Measurements from ENCODE around the gene TEK. TPM values are rescaled to one million over a fixed set of nuclear protein-coding genes. Genes with fewer than 3 reads are reported as not detected.
A peak's percentile ranks its signal among the peaks of the same experiment; 100 is the strongest.

The TEK gene
- total and polyA plus RNA-seq, 10 of the 15 experiments (the other 5 are each of a cell fraction or from before 2014, with no cell fraction given): not detected

DNA sequence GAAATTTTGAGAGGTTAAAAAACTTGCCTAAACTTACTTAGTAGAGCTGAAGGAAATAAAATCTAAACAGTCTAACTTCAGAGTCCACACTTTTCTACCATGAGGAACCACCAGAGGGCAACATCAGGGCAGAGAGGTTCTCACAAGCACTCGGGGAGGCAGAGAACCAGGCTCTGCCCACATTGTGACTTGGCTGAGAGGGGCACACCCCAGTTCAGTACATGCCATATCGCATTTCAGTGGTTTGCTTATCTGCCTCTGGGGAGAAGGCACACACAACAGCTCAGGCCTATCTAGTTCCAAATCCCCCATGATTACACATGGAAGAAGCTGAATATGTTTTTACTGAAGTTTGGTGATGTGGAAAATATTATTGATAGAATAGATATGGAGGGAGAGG lies 138.7 kb downstream of the TEK start:
- 0% methylated on average over 2 of the region's 2 CpGs for WGBS (ENCODE audit: insufficient coverage, insufficient replicate concordance, low lambda C conversion rate, missing lambda C conversion rate)
- ATAC-seq: peak; percentile 91
- in situ Hi-C loops (cut with MboI): no loop called here

More for the DNA sequence above, 138.7 kb downstream of the TEK start:
- H3K9me3 ChIP-seq (replicated peaks; ENCODE audit: control insufficient read depth, insufficient read depth, low read length): no peaks in the 10 kb centered on the region
- H3K4me3 ChIP-seq: no peak overlapping the region
- intact Hi-C loops (cut with micrococcal nuclease; ENCODE audit: unreplicated experiment): loop anchor here (2.0 to 5.0 kb wide), 2 partner anchors 29 to 300 kb away; no protein-coding TSS in a partner anchor
- no peaks in the 10 kb centered on the region for H3K79me2 ChIP-seq (ENCODE audit: control insufficient read depth, insufficient read depth, low read length)
- ChIA-PET POLR2A (no interaction called here), SMC1A (ENCODE audit: uncharacterized antibody, unreplicated experiment) (interaction anchor here (1.0 kb wide), 1 partner anchor 292 kb away, joined by 4 read pairs; no protein-coding TSS in a partner anchor), CTCF (interaction anchor here (0.7 to 2.1 kb wide), 11 partner anchors 9 to 300 kb away, joined by 3 to 14 read pairs (median 4); no protein-coding TSS in a partner anchor), RAD21 (ENCODE audit: unreplicated experiment) (interaction anchor here (1.1 to 2.0 kb wide), 2 partner anchors 24 to 29 kb away, joined by 3 to 8 read pairs; no protein-coding TSS in a partner anchor)
- no peak overlapping the region for H3K9ac ChIP-seq (ENCODE audit: control insufficient read depth, insufficient read depth, low read length)
- FAIRE-seq (no peak), DNase-seq (ENCODE audit: low read depth, low spot score) (no peak)
- no peaks in the 10 kb centered on the region for H3K4me1 ChIP-seq (ENCODE audit: control insufficient read depth, insufficient read depth, low read length)
- no peak overlapping the region for H3K4me2 ChIP-seq (ENCODE audit: control insufficient read depth, insufficient read depth)
- no peak overlapping the region for H3K27ac ChIP-seq (ENCODE audit: control insufficient read depth, insufficient read depth)
- no TSS peak for BruUV-seq (replicated peaks)
- TF ChIP-seq RAD21 (IDR thresholded peaks at IDR 0.05; ENCODE audit: insufficient read depth, low read depth, low read length): 0 out of 2 replicates have a peak, but pooled peaks have one; percentile 28
- TF ChIP-seq, protein P1, sequence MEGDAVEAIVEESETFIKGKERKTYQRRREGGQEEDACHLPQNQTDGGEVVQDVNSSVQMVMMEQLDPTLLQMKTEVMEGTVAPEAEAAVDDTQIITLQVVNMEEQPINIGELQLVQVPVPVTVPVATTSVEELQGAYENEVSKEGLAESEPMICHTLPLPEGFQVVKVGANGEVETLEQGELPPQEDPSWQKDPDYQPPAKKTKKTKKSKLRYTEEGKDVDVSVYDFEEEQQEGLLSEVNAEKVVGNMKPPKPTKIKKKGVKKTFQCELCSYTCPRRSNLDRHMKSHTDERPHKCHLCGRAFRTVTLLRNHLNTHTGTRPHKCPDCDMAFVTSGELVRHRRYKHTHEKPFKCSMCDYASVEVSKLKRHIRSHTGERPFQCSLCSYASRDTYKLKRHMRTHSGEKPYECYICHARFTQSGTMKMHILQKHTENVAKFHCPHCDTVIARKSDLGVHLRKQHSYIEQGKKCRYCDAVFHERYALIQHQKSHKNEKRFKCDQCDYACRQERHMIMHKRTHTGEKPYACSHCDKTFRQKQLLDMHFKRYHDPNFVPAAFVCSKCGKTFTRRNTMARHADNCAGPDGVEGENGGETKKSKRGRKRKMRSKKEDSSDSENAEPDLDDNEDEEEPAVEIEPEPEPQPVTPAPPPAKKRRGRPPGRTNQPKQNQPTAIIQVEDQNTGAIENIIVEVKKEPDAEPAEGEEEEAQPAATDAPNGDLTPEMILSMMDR (IDR thresholded peaks at IDR 0.05 in 2 of 3, conservative IDR thresholded peaks at IDR 0.05 in 1 of 3; ENCODE audit: control insufficient read depth in 2 of 3, extremely low read depth in 1 of 3, insufficient read depth in 1 of 3, low read depth in 3 of 3, low read length in 3 of 3): peak; percentile 46 to 69 (median 65); a peak in 5 of 6 replicates
- peak; percentile 49; the same call in 1 of the 2 replicates for TF ChIP-seq SMC3 (IDR thresholded peaks at IDR 0.05; ENCODE audit: borderline replicate concordance, low read length)
- TF ChIP-seq, protein P2, sequence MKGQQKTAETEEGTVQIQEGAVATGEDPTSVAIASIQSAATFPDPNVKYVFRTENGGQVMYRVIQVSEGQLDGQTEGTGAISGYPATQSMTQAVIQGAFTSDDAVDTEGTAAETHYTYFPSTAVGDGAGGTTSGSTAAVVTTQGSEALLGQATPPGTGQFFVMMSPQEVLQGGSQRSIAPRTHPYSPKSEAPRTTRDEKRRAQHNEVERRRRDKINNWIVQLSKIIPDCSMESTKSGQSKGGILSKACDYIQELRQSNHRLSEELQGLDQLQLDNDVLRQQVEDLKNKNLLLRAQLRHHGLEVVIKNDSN (IDR thresholded peaks at IDR 0.05; ENCODE audit: borderline replicate concordance, extremely low read length, insufficient read depth, low read depth, low read length): no peak
- no peak for TF ChIP-seq ATF7 (IDR thresholded peaks at IDR 0.05; ENCODE audit: low read depth)
- H3K27me3 ChIP-seq (replicated peaks in 1 of 2; ENCODE audit: control insufficient read depth in 2 of 2, insufficient read depth in 2 of 2, low read length in 1 of 2): no peaks in the 10 kb centered on the region
- H4K20me1 ChIP-seq (ENCODE audit: control insufficient read depth, insufficient read depth): no peaks in the 10 kb centered on the region
- H2AFZ ChIP-seq (ENCODE audit: control insufficient read depth, low read depth, low read length): no peak overlapping the region
- no peaks in the 10 kb centered on the region for H3K36me3 ChIP-seq (ENCODE audit: control insufficient read depth in 2 of 2, insufficient read depth in 2 of 2, low read length in 1 of 2)

Measured in GM12878 (cell line).